SU-DHL-6 (cell line): ENCODE data around the gene CLEC16A.

Source experiments
- H2AFZ ChIP-seq: fragments of 200-600 bp; sonication (generic); 2 replicates; pipeline ENCODE4 v1.6.1; 2014; ENCODE audit warnings: low read depth, mild to moderate bottlenecking, moderate library complexity, mixed read lengths, antibody characterized with exemption, low read length; ENCODE audit not compliant: severe bottlenecking
- H3F3A ChIP-seq: fragments of 200-600 bp; shearing (Covaris generic); 2 replicates; pipeline ENCODE4 v1.6.0; 2016; ENCODE audit warnings: antibody characterized with exemption, mild to moderate bottlenecking; ENCODE audit not compliant: insufficient read depth
- H3K27ac ChIP-seq: fragments of 200-600 bp; sonication (generic); 2 replicates; pipeline ENCODE4 v1.5.1; 2016; ENCODE audit warnings: low read depth, mild to moderate bottlenecking, low read length, moderate library complexity, mixed read lengths
- H3K27me3 ChIP-seq: fragments of 200-600 bp; sonication (generic), shearing (Covaris generic); 2 replicates; pipeline ENCODE4 v1.6.0; 2014; ENCODE audit warnings: mild to moderate bottlenecking, low read length
- H3K36me3 ChIP-seq: fragments of 200-600 bp; sonication (generic); 2 replicates; pipeline ENCODE4 v1.6.1; 2014; ENCODE audit warnings: mild to moderate bottlenecking, low read length, mixed read lengths
- H3K4me2 ChIP-seq: fragments of 300-600, 200-600 bp; shearing (Covaris generic), sonication (generic); 2 replicates; pipeline ENCODE4 v1.6.0; 2014; ENCODE audit warnings: low read length, low read depth, mild to moderate bottlenecking; ENCODE audit not compliant: poor library complexity, severe bottlenecking
- H3K4me3 ChIP-seq: fragments of 200-600 bp; sonication (generic); 2 replicates; pipeline ENCODE4 v1.5.1; 2014; ENCODE audit warnings: antibody characterized with exemption, low read length, mild to moderate bottlenecking, mixed read lengths; ENCODE audit not compliant: insufficient read depth, poor library complexity, severe bottlenecking
- H3K79me2 ChIP-seq: fragments of 200-600 bp; sonication (generic); 2 replicates; pipeline ENCODE4 v1.6.1; 2014; ENCODE audit warnings: mild to moderate bottlenecking, low read length, moderate library complexity; ENCODE audit not compliant: insufficient read depth
- H3K9ac ChIP-seq: fragments of 200-600 bp; sonication (generic); 2 replicates; pipeline ENCODE4 v1.7.0; 2014; ENCODE audit warnings: mild to moderate bottlenecking, low read length
- H3K9me2 ChIP-seq: fragments of 200-600 bp; sonication (generic); replicated peaks from 2 replicates; pipeline ENCODE4 v1.6.1; 2014; ENCODE audit warnings: low read length; ENCODE audit not compliant: insufficient read depth
- H3K9me3 ChIP-seq: fragments of 200-600 bp; sonication (generic); 2 replicates; pipeline ENCODE4 v1.6.1; 2014; ENCODE audit warnings: low read length, mixed read lengths; ENCODE audit not compliant: insufficient read depth
- H4K20me1 ChIP-seq: fragments of 200-600 bp; sonication (generic); 2 replicates; pipeline ENCODE4 v1.6.1; 2014; ENCODE audit warnings: low read depth, mild to moderate bottlenecking, antibody characterized with exemption, low read length, moderate library complexity, mixed read lengths
- EZH2phosphoT487 ChIP-seq: fragments of 200-600 bp; sonication (generic), shearing (Covaris generic); conservative IDR thresholded peaks from 2 replicates; pipeline ENCODE4 v1.6.1; 2018; ENCODE audit warnings: mild to moderate bottlenecking, antibody characterized with exemption, low read length, moderate library complexity, mixed read lengths
- TF ChIP-seq, protein P1 (sequence below): fragments of 200-600 bp; sonication (generic); IDR thresholded peaks from one replicate; pipeline ENCODE4 v1.5.1; 2017; ENCODE audit warnings: antibody characterized with exemption, mild to moderate bottlenecking, low read length, moderate library complexity; ENCODE audit not compliant: insufficient read depth, poor library complexity, severe bottlenecking

The CLEC16A gene

GRCh38 chr16:11088074-11088730 lies 143.8 kb downstream of the CLEC16A start:
- TF ChIP-seq EZH2phosphoT487: no peak
- TF ChIP-seq, protein P1, sequence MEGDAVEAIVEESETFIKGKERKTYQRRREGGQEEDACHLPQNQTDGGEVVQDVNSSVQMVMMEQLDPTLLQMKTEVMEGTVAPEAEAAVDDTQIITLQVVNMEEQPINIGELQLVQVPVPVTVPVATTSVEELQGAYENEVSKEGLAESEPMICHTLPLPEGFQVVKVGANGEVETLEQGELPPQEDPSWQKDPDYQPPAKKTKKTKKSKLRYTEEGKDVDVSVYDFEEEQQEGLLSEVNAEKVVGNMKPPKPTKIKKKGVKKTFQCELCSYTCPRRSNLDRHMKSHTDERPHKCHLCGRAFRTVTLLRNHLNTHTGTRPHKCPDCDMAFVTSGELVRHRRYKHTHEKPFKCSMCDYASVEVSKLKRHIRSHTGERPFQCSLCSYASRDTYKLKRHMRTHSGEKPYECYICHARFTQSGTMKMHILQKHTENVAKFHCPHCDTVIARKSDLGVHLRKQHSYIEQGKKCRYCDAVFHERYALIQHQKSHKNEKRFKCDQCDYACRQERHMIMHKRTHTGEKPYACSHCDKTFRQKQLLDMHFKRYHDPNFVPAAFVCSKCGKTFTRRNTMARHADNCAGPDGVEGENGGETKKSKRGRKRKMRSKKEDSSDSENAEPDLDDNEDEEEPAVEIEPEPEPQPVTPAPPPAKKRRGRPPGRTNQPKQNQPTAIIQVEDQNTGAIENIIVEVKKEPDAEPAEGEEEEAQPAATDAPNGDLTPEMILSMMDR: no peak
- H3F3A ChIP-seq: no peaks in the 10 kb centered on the region
- H3K9me3 ChIP-seq: no peaks in the 10 kb centered on the region
- H3K4me3 ChIP-seq: no peak overlapping the region
- H3K9me2 ChIP-seq: no peaks in the 10 kb centered on the region
- no peaks in the 10 kb centered on the region for H4K20me1 ChIP-seq
- no peak overlapping the region for H3K27ac ChIP-seq
- H3K9ac ChIP-seq: no peak overlapping the region
- no peaks in the 10 kb centered on the region for H3K79me2 ChIP-seq
- no peak overlapping the region for H3K4me2 ChIP-seq
- H3K36me3 ChIP-seq: no peaks in the 10 kb centered on the region
- no peaks in the 10 kb centered on the region for H3K27me3 ChIP-seq
- H2AFZ ChIP-seq: no peak overlapping the region

DNA sequence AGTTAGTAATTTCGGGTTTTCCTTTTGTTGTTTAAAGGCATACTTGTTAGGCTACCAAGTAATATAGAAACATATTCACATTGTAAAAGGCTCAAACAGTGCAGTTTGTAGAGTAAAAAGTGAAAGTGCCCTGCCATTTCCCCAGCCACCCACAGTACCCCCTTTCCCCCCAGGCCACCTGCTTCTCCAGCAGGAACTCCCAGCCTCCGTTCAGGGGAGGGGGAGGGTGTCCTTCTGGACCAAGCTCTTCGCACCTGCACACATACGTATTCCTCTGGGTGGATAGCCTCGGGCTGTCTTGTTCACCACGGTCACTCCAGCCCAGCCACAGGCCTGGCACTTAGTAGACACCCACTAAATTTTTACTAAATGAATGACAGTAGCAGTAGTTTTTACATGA lies 144.5 kb downstream of the CLEC16A start:
- no peak for TF ChIP-seq EZH2phosphoT487
- TF ChIP-seq, protein P1: no peak
- Histone ChIP-seq H3K4me3 (no peak overlapping the region), H3K79me2 (no peaks in the 10 kb centered on the region), H3K4me2 (no peak overlapping the region), H3K27me3 (no peaks in the 10 kb centered on the region), H3K27ac (no peak overlapping the region), H4K20me1 (no peaks in the 10 kb centered on the region), H3K9ac (no peak overlapping the region), H3K36me3 (no peaks in the 10 kb centered on the region), H3K9me2 (no peaks in the 10 kb centered on the region), H3K9me3 (no peaks in the 10 kb centered on the region), H2AFZ (no peak overlapping the region), H3F3A (no peaks in the 10 kb centered on the region)

DNA sequence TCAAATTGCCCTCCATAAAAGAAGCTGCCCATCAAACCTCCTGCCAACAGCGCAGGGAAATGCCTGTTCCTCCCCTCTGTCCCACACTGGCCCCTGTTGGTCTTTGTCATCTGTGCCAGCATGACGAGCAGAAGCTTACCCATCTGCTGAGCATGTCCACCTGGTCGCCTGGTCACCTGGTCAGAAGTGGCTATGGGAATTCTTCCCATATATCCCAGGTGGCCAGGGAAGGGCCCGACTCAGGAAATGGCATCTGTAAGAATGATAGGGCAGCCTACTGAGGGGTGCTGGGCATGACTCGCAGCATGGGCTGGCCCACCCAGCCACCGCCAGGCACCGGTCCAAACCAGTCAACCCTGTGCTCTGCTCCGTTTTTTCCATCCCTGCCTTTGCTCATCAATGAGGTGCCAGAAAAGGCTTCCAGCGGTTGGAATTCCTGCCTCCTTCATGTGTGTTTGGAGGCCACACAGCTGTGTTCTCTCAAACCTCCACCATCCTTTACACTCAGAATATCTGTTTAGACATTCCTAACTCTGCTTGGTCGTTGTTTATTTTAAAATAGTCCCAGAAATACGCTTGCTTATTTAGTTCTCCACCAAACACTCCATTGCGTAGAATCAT lies 145.2 kb downstream of the CLEC16A start:
- no peak overlapping the region for H3K27ac ChIP-seq
- H4K20me1 ChIP-seq: no peaks in the 10 kb centered on the region
- H3F3A ChIP-seq: no peaks in the 10 kb centered on the region
- no peaks in the 10 kb centered on the region for H3K27me3 ChIP-seq
- H3K4me2 ChIP-seq: no peak overlapping the region
- H3K36me3 ChIP-seq: no peaks in the 10 kb centered on the region
- no peak overlapping the region for H3K4me3 ChIP-seq
- no peak for TF ChIP-seq EZH2phosphoT487
- TF ChIP-seq, protein P1: no peak
- no peak overlapping the region for H3K9ac ChIP-seq
- no peaks in the 10 kb centered on the region for H3K9me3 ChIP-seq
- no peaks in the 10 kb centered on the region for H3K9me2 ChIP-seq
- no peaks in the 10 kb centered on the region for H3K79me2 ChIP-seq
- no peak overlapping the region for H2AFZ ChIP-seq
